Heart left ventricle (tissue), 16 donors: ENCODE results near the gene WASL. TPM values are rescaled to one million over a fixed set of nuclear protein-coding genes. Genes with fewer than 3 reads are reported as not detected.

Experiments used
- ATAC-seq, 4 donors: fragments of 200-7000 bp; cut with Tn5 transposase; one replicate each; pipeline ENCODE4 v1.9.1; 2020 to 2022; ENCODE audit warnings: moderate library complexity in 4 of 4, mild to moderate bottlenecking in 3 of 4, moderate number of reproducible peaks in 1 of 4
- DNase-seq, 5 donors: peaks; one replicate each; pipeline ENCODE4 v3.0.0-alpha.2; 2020
- H3K27ac ChIP-seq, 12 donors: fragments of 200-600 bp; sonication (generic) in 4 of 12; one replicate each; pipeline versions ENCODE4 v1.5.0 to v1.8.0; 2016 to 2022; ENCODE audit warnings: mild to moderate bottlenecking in 2 of 12
- H3K27me3 ChIP-seq, 9 donors: fragments of 200-600 bp; sonication (generic) in 2 of 9; one replicate each; pipeline versions ENCODE4 v1.5.1 to v1.8.0; 2016 to 2022; ENCODE audit warnings: mild to moderate bottlenecking in 3 of 9
- H3K36me3 ChIP-seq, 9 donors: fragments of 200-600 bp; sonication (generic) in 2 of 9; one replicate each; pipeline versions ENCODE4 v1.5.0 to v1.8.0; 2018 to 2022; ENCODE audit warnings: mild to moderate bottlenecking in 2 of 9
- H3K4me1 ChIP-seq, 12 donors: fragments of 200-600 bp; sonication (generic) in 4 of 12; one replicate each; pipeline versions ENCODE4 v1.5.0 to v1.8.0; 2016 to 2022; ENCODE audit warnings: mild to moderate bottlenecking in 3 of 12
- H3K4me3 ChIP-seq, 12 donors: fragments of 200-600 bp; sonication (generic) in 4 of 12; one replicate each; pipeline versions ENCODE4 v1.5.0 to v1.8.0; 2017 to 2022; ENCODE audit warnings: mild to moderate bottlenecking in 9 of 12, moderate library complexity in 4 of 12
- H3K9me3 ChIP-seq, 12 donors: fragments of 200-600 bp; sonication (generic) in 4 of 12; one replicate each; pipeline versions ENCODE4 v1.5.0 to v1.8.0; 2016 to 2022; ENCODE audit warnings: mild to moderate bottlenecking in 1 of 12
- CTCF ChIP-seq, 12 donors: fragments of 200-600 bp; sonication (generic) in 4 of 12; IDR thresholded peaks; one replicate each; pipeline versions ENCODE4 v1.5.0 to v1.8.0; 2018 to 2022; ENCODE audit warnings: antibody characterized with exemption in 12 of 12, mild to moderate bottlenecking in 5 of 12
- POLR2A ChIP-seq, 2 donors: fragments of 450-650 bp; IDR thresholded peaks; one replicate each; pipeline ENCODE4 v1.6.1; 2017; ENCODE audit warnings: antibody characterized with exemption in 2 of 2, mild to moderate bottlenecking in 2 of 2, moderate library complexity in 2 of 2
- WGBS, 4 donors: extraction: QIAGEN DNeasy Blood & Tissue Kit in 2 of 4; methylation state at CpG; one replicate each; pipeline versions ENCODE4 v1.1.5 to v1.1.7; 2013 to 2018; 5-methylcytosine and 5-hydroxymethylcytosine counted together
- intact Hi-C, 10 donors: fragments of 100-400 bp; cut with DNase I; formaldehyde crosslinking; loops; one replicate each; pipeline versions ENCODE4 v1.11.1 to v1.14.2; 2022
- polyA plus RNA-seq, 2 donors: library from polyadenylated mRNA; stranded (reverse); fragments of 200-250 nt; gene quantifications; one replicate each; pipeline ENCODE4 v1.2.3, GENCODE V29; 2013
- total RNA-seq, 9 donors: library from RNA; depleted of rRNA in 2 of 9; stranded (reverse); fragments of >200 nt in 2 of 9; fragmentation: NEBNext Ultra II Directional in 3 of 9; extraction: Animal tissue kit (Norgen Biotek cat#: 25700) in 3 of 9; gene quantifications; one replicate each; pipeline versions ENCODE4 v1.1.0 to v1.2.4, GENCODE V29; 2016 to 2023
- donor health status: ischemic (EF 13 %, LVEDD 7.1; RV severe dilation, severe dysfunction).
- donor health status: healthy with polysubstance abuse.
- donor health status: DM: no; HTN: yes; CAD: no.
- donor health status: DM: no; HTN: no; CAD: no.
- donor health status: ischemic (EF 25% LVEDD 6.9; RV normal size, moderate dysfunction).
- donor health status: ischemic (EF 25% LVEDD 5.7; RV mildly dilated, moderate dysfunction).
- donor health status: healthy.
- donor health status: DM: yes; HTN: yes; CAD: no.
- donor health status: ischemic (EF 35%, LVEDD 5.7; RV mildly dilated, moderate dysfunction).
- donor health status: nonischemic (EF 11% LVEDD 7.7; RV severe dilation, severe dysfunction).
- donor health status: DM: yes; HTN: yes; CAD: no.
- donor health status: PGD.
- donor health status: ischemic (EF 29% LVEDD 5.4; RV normal size, mild dysfunction).
- donor health status: nonischemic (EF 23%, LVEDD 6.1; RV moderate dilation, normal function).

Gene WASL
- total and polyA plus RNA-seq, 11 donors = 11.2 to 30.3 (median 23.3) TPM

- H3K27me3 ChIP-seq = no peaks in the 10 kb centered on the region
- no peak overlapping the region for H3K4me3 ChIP-seq
- DNase-seq = no peak
- ATAC-seq = no peak
- H3K36me3 ChIP-seq = no peaks in the 10 kb centered on the region
- H3K4me1 ChIP-seq = peaks cover 0 to 68% (median 26%) of the 10 kb centered on the region in 12 donors
- WGBS, 4 donors = 67 to 82% (median 72%) methylated on average over 7 of the region's 7 CpGs
- H3K27ac ChIP-seq = peak overlapping the region; percentile 5 to 94 (median 84)
- intact Hi-C loops = no loop called here
- H3K9me3 ChIP-seq = no peaks in the 10 kb centered on the region
- TF ChIP-seq POLR2A (IDR thresholded peaks at IDR 0.05) = no peak
- no peak for TF ChIP-seq CTCF (IDR thresholded peaks at IDR 0.05)
Measured at GRCh38 chr7:123647106-123647730, 101.6 kb downstream of the WASL start.

DNA sequence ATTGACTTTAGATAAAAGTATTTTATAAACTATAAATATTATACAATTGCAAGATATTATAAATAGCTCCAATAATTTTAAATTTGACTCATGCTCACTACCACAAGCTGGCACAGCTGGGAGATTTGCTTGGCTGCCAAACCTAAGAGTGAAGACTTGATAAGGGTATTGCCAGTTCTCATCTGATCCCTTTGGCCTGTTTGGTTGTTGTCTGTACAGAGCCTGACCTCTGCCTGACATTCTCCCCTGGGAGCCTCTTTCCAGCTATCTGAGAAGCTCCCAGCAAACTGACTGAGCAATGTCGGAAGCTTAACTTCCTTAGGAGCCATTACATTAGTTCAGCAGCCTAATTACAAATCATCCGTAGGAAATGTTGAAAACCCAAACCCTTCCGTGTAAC lies 103.3 kb downstream of the WASL start:
- H3K4me1 ChIP-seq = peaks cover 0 to 68% (median 24%) of the 10 kb centered on the region in 12 donors
- no peaks in the 10 kb centered on the region for H3K36me3 ChIP-seq
- TF ChIP-seq POLR2A (IDR thresholded peaks at IDR 0.05) = no peak
- no peak for TF ChIP-seq CTCF (IDR thresholded peaks at IDR 0.05)
- H3K27ac ChIP-seq = peak overlapping the region; percentile 10 to 94 (median 84)
- ATAC-seq = peak; percentile 80 to 93 (median 92)
- no peaks in the 10 kb centered on the region for H3K9me3 ChIP-seq
- intact Hi-C loops = no loop called here
- H3K27me3 ChIP-seq = no peaks in the 10 kb centered on the region
- WGBS, 4 donors = 7 to 10% (median 9%) methylated on average over 3 of the region's 3 CpGs
- H3K4me3 ChIP-seq = peak overlapping the region in 8 of 12 donors; percentile 5 to 37 (median 32)
- peak in 4 of 5 donors; percentile 68 to 82 (median 75) for DNase-seq

GRCh38 chr7:123643495-123644441 lies 105.0 kb downstream of the WASL start:
- TF ChIP-seq POLR2A (IDR thresholded peaks at IDR 0.05) (peak in 1 of 2 donors; percentile 66), CTCF (IDR thresholded peaks at IDR 0.05) (no peak)
- 21 to 28% (median 25%) methylated on average over 6 of the region's 6 CpGs for WGBS, 4 donors
- Histone ChIP-seq H3K27me3 (no peaks in the 10 kb centered on the region), H3K36me3 (no peaks in the 10 kb centered on the region), H3K4me1 (peaks cover 0 to 62% (median 24%) of the 10 kb centered on the region in 12 donors), H3K9me3 (no peaks in the 10 kb centered on the region), H3K27ac (peak overlapping the region; percentile 34 to 94 (median 84)), H3K4me3 (peak overlapping the region in 9 of 12 donors; percentile 8 to 41 (median 33))
- DNase-seq (peak in 3 of 5 donors; percentile 40 to 43 (median 42)), ATAC-seq (peak; percentile 72 to 75 (median 72))
- intact Hi-C loops = loop anchor here in 1 of 10 donors (5.0 kb wide), 1 partner anchor 34 kb away; no protein-coding TSS in a partner anchor

GRCh38 chr7:123641901-123642300 lies 106.9 kb downstream of the WASL start:
- TF ChIP-seq CTCF (IDR thresholded peaks at IDR 0.05) = no peak
- TF ChIP-seq POLR2A (IDR thresholded peaks at IDR 0.05) = no peak
- no peak overlapping the region for H3K4me3 ChIP-seq
- 39 to 60% (median 51%) methylated on average over 5 of the region's 5 CpGs for WGBS, 4 donors
- DNase-seq (no peak), ATAC-seq (no peak)
- H3K9me3 ChIP-seq = no peaks in the 10 kb centered on the region
- H3K36me3 ChIP-seq = no peaks in the 10 kb centered on the region
- H3K4me1 ChIP-seq = peaks cover 0 to 56% (median 22%) of the 10 kb centered on the region in 12 donors
- peak overlapping the region in 8 of 12 donors; percentile 9 to 90 (median 83) for H3K27ac ChIP-seq
- H3K27me3 ChIP-seq = no peaks in the 10 kb centered on the region
- intact Hi-C loops = loop anchor here in 1 of 10 donors (5.0 kb wide), 1 partner anchor 35 kb away; no protein-coding TSS in a partner anchor
